ENCODE measurements around the gene MIB2.

Gene MIB2

GRCh38 chr1:1603671-1604373, 11.5 kb upstream of the MIB2 start:
- no peak overlapping the region for H3K4me3 ChIP-seq (ENCODE audit: insufficient read length, low read depth)
- H3K9me3 ChIP-seq (ENCODE audit: insufficient read depth, low read length), result no peaks in the 10 kb centered on the region
- TF ChIP-seq YY1 (IDR thresholded peaks at IDR 0.05; ENCODE audit: insufficient read depth, insufficient read length) (no peak), SUZ12 (IDR thresholded peaks at IDR 0.05; ENCODE audit: extremely low read depth, insufficient read depth, insufficient read length) (no peak)
- H3K27me3 ChIP-seq (ENCODE audit: insufficient read depth, insufficient read length), result peaks cover 16% of the 10 kb centered on the region
- peaks cover 12% of the 10 kb centered on the region for H3K4me1 ChIP-seq (ENCODE audit: insufficient read depth, insufficient read length)
- no peaks in the 10 kb centered on the region for H3K36me3 ChIP-seq (ENCODE audit: insufficient read depth, insufficient read length, low read length)
- DNase-seq (ENCODE audit: low read depth, low spot score), result no peak
- H3K9ac ChIP-seq (ENCODE audit: insufficient read length, low read depth), result no peak overlapping the region

GRCh38 chr1:1604374-1605033, 10.8 kb upstream of the MIB2 start:
- Histone ChIP-seq H3K9ac (ENCODE audit: insufficient read length, low read depth) (no peak overlapping the region), H3K27me3 (ENCODE audit: insufficient read depth, insufficient read length) (peaks cover 16% of the 10 kb centered on the region), H3K4me3 (ENCODE audit: insufficient read length, low read depth) (no peak overlapping the region), H3K9me3 (ENCODE audit: insufficient read depth, low read length) (no peaks in the 10 kb centered on the region), H3K4me1 (ENCODE audit: insufficient read depth, insufficient read length) (peaks cover 8% of the 10 kb centered on the region), H3K36me3 (ENCODE audit: insufficient read depth, insufficient read length, low read length) (no peaks in the 10 kb centered on the region)
- TF ChIP-seq YY1 (IDR thresholded peaks at IDR 0.05; ENCODE audit: insufficient read depth, insufficient read length) (no peak), SUZ12 (IDR thresholded peaks at IDR 0.05; ENCODE audit: extremely low read depth, insufficient read depth, insufficient read length) (no peak), ZNF274 (IDR thresholded peaks at IDR 0.05; ENCODE audit: low read depth, low read length) (no peak)
- DNase-seq (ENCODE audit: low read depth, low spot score), result no peak

GRCh38 chr1:1605034-1605591, 10.2 kb upstream of the MIB2 start:
- no peak overlapping the region for H3K4me3 ChIP-seq (ENCODE audit: insufficient read length, low read depth)
- DNase-seq (ENCODE audit: low read depth, low spot score), result no peak
- no peaks in the 10 kb centered on the region for H3K36me3 ChIP-seq (ENCODE audit: insufficient read depth, insufficient read length, low read length)
- peaks cover 8% of the 10 kb centered on the region for H3K4me1 ChIP-seq (ENCODE audit: insufficient read depth, insufficient read length)
- no peaks in the 10 kb centered on the region for H3K9me3 ChIP-seq (ENCODE audit: insufficient read depth, low read length)
- TF ChIP-seq ZNF274 (IDR thresholded peaks at IDR 0.05; ENCODE audit: low read depth, low read length) (no peak), YY1 (IDR thresholded peaks at IDR 0.05; ENCODE audit: insufficient read depth, insufficient read length) (no peak), SUZ12 (IDR thresholded peaks at IDR 0.05; ENCODE audit: extremely low read depth, insufficient read depth, insufficient read length) (no peak)
- H3K27me3 ChIP-seq (ENCODE audit: insufficient read depth, insufficient read length), result peaks cover 16% of the 10 kb centered on the region
- H3K9ac ChIP-seq (ENCODE audit: insufficient read length, low read depth), result no peak overlapping the region

GRCh38 chr1:1605724-1606123, 9.6 kb upstream of the MIB2 start:
- no peaks in the 10 kb centered on the region for H3K9me3 ChIP-seq (ENCODE audit: insufficient read depth, low read length)
- TF ChIP-seq SUZ12 (IDR thresholded peaks at IDR 0.05; ENCODE audit: extremely low read depth, insufficient read depth, insufficient read length), result no peak
- no peak for TF ChIP-seq ZNF274 (IDR thresholded peaks at IDR 0.05; ENCODE audit: low read depth, low read length)
- no peak for TF ChIP-seq YY1 (IDR thresholded peaks at IDR 0.05; ENCODE audit: insufficient read depth, insufficient read length)
- DNase-seq (ENCODE audit: low read depth, low spot score), result no peak

GRCh38 chr1:1606232-1606631, 9.1 kb upstream of the MIB2 start:
- Histone ChIP-seq H3K4me3 (ENCODE audit: insufficient read length, low read depth) (no peak overlapping the region), H3K9me3 (ENCODE audit: insufficient read depth, low read length) (no peaks in the 10 kb centered on the region), H3K36me3 (ENCODE audit: insufficient read depth, insufficient read length, low read length) (no peaks in the 10 kb centered on the region), H3K27me3 (ENCODE audit: insufficient read depth, insufficient read length) (peaks cover 5% of the 10 kb centered on the region), H3K4me1 (ENCODE audit: insufficient read depth, insufficient read length) (peaks cover 4% of the 10 kb centered on the region), H3K9ac (ENCODE audit: insufficient read length, low read depth) (no peak overlapping the region)
- no peak for TF ChIP-seq YY1 (IDR thresholded peaks at IDR 0.05; ENCODE audit: insufficient read depth, insufficient read length)
- no peak for TF ChIP-seq SUZ12 (IDR thresholded peaks at IDR 0.05; ENCODE audit: extremely low read depth, insufficient read depth, insufficient read length)
- no peak for TF ChIP-seq ZNF274 (IDR thresholded peaks at IDR 0.05; ENCODE audit: low read depth, low read length)
- no peak for DNase-seq (ENCODE audit: low read depth, low spot score)

More at GRCh38 chr1:1605724-1606123, 9.6 kb upstream of the MIB2 start:
- Histone ChIP-seq H3K27me3 (ENCODE audit: insufficient read depth, insufficient read length) (peaks cover 10% of the 10 kb centered on the region), H3K4me3 (ENCODE audit: insufficient read length, low read depth) (no peak overlapping the region), H3K36me3 (ENCODE audit: insufficient read depth, insufficient read length, low read length) (no peaks in the 10 kb centered on the region), H3K4me1 (ENCODE audit: insufficient read depth, insufficient read length) (peaks cover 8% of the 10 kb centered on the region), H3K9ac (ENCODE audit: insufficient read length, low read depth) (no peak overlapping the region)

GRCh38 chr1:1609822-1610485, 5.3 kb upstream of the MIB2 start:
- Histone ChIP-seq H3K27me3 (ENCODE audit: insufficient read depth, insufficient read length) (no peaks in the 10 kb centered on the region), H3K36me3 (ENCODE audit: insufficient read depth, insufficient read length, low read length) (peaks cover 7% of the 10 kb centered on the region), H3K4me3 (ENCODE audit: insufficient read length, low read depth) (no peak overlapping the region), H3K4me1 (ENCODE audit: insufficient read depth, insufficient read length) (peaks cover 4% of the 10 kb centered on the region), H3K9ac (ENCODE audit: insufficient read length, low read depth) (no peak overlapping the region), H3K9me3 (ENCODE audit: insufficient read depth, low read length) (no peaks in the 10 kb centered on the region)
- no peak for DNase-seq (ENCODE audit: low read depth, low spot score)
- TF ChIP-seq SUZ12 (IDR thresholded peaks at IDR 0.05; ENCODE audit: extremely low read depth, insufficient read depth, insufficient read length) (no peak), ZNF274 (IDR thresholded peaks at IDR 0.05; ENCODE audit: low read depth, low read length) (no peak), YY1 (IDR thresholded peaks at IDR 0.05; ENCODE audit: insufficient read depth, insufficient read length) (no peak)

GRCh38 chr1:1610796-1611195, 4.5 kb upstream of the MIB2 start:
- no peak for TF ChIP-seq ZNF274 (IDR thresholded peaks at IDR 0.05; ENCODE audit: low read depth, low read length)
- no peak for TF ChIP-seq YY1 (IDR thresholded peaks at IDR 0.05; ENCODE audit: insufficient read depth, insufficient read length)
- no peak for TF ChIP-seq SUZ12 (IDR thresholded peaks at IDR 0.05; ENCODE audit: extremely low read depth, insufficient read depth, insufficient read length)
- H3K4me1 ChIP-seq (ENCODE audit: insufficient read depth, insufficient read length), result peaks cover 4% of the 10 kb centered on the region
- no peaks in the 10 kb centered on the region for H3K27me3 ChIP-seq (ENCODE audit: insufficient read depth, insufficient read length)
- no peaks in the 10 kb centered on the region for H3K9me3 ChIP-seq (ENCODE audit: insufficient read depth, low read length)
- peaks cover 7% of the 10 kb centered on the region for H3K36me3 ChIP-seq (ENCODE audit: insufficient read depth, insufficient read length, low read length)
- no peak overlapping the region for H3K9ac ChIP-seq (ENCODE audit: insufficient read length, low read depth)
- H3K4me3 ChIP-seq (ENCODE audit: insufficient read length, low read depth), result no peak overlapping the region
- DNase-seq (ENCODE audit: low read depth, low spot score), result no peak

Data from NT2/D1 (cell line).